ENCODE data around the gene SMIM35. TPM values are rescaled to one million over a fixed set of nuclear protein-coding genes. Genes with fewer than 3 reads are reported as not detected.
"Not testable (repeated sequence)": the region's sequence is repeated elsewhere in the genome, so short reads cannot be mapped to it uniquely, and the experiment has no call there.

The SMIM35 gene
- total RNA-seq, 2 experiments from 2014 or later = 0.45 to 0.55 TPM

DNA sequence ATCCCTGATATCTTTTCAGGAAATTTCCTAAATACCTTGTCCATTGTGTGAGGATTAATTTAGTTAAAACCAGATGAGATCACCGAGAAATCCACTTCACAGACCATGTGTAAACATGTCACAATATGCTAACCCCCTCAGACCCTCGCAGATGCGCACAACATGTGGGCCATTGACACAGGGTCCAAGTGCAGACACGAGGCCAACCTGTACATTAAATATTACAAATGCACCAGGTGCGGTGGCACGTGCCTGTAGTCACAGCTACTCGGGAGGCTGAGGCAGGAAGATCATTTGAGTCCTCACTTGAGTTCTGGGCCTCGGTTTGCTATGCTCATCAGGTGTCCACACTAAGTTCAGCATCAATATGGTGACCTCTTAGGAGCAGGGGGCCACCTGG, 19.8 kb downstream of the SMIM35 start:
- Mint-ChIP-seq H3K9me3 (no peaks in the 10 kb centered on the region), H3K27ac (no peak overlapping the region), H3K4me1 (peaks cover 11% of the 10 kb centered on the region), H3K27me3 (peaks cover 10% of the 10 kb centered on the region), H3K4me3 (no peak overlapping the region), H3K36me3 (ENCODE audit: low read depth) (no peaks in the 10 kb centered on the region)
- no peak for DNase-seq
- ChIA-PET POLR2A (no interaction called here), CTCF (no interaction called here)

DNA sequence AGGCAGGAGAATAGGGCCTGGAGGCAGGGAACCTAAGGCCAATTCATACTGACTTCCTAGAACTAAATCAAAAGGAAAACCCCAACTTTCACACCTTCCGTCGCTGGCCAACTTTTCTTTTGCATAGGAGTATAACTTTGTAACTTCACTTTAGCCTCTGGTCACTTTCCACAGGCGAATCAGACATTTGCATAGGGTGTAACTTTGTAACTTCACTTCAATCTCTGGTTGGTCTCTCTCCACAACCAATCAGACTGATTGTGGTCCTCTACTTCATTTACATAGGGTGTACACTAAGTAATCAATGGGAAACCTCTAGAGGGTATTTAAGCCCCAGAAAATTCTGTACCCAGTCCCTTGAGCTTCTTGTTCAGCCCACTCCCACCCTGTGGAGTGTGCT, 21.4 kb downstream of the SMIM35 start:
- Mint-ChIP-seq H3K36me3 (ENCODE audit: low read depth) (no peaks in the 10 kb centered on the region), H3K27ac (no peak overlapping the region), H3K9me3 (no peaks in the 10 kb centered on the region), H3K4me1 (peaks cover 11% of the 10 kb centered on the region), H3K27me3 (peaks cover 7% of the 10 kb centered on the region), H3K4me3 (no peak overlapping the region)
- ChIA-PET POLR2A (no interaction called here), CTCF (interaction anchor here (1.7 kb wide), 1 partner anchor 12 kb away, joined by 7 read pairs; no protein-coding TSS in a partner anchor)
- DNase-seq = no peak

DNA sequence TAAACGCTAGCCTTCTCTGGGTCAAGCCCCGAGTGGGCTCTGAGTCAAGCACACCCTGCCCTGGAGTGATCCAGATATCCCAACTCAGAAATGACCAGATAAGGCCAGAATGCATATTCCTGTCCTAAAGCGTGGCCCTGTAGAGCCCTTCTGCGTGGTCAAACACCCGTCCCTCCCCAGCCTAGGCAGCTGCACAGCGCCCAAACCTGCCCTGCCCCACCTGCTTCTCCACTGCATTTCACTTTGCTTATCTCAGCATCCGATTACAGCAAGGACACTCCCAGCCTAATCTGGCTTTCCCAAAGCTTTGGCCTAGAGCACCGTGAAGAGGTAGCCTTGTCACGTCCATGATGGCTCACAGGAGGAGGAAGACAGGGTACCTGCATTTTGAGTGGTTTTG, 21.8 kb downstream of the SMIM35 start:
- ChIA-PET CTCF (interaction anchor here (1.7 kb wide), 1 partner anchor 12 kb away, joined by 7 read pairs; no protein-coding TSS in a partner anchor), POLR2A (no interaction called here)
- no peak for DNase-seq
- H3K4me1 Mint-ChIP-seq = peaks cover 11% of the 10 kb centered on the region
- no peak overlapping the region for H3K4me3 Mint-ChIP-seq
- no peaks in the 10 kb centered on the region for H3K36me3 Mint-ChIP-seq (ENCODE audit: low read depth)
- peaks cover 7% of the 10 kb centered on the region for H3K27me3 Mint-ChIP-seq
- H3K27ac Mint-ChIP-seq = no peak overlapping the region
- no peaks in the 10 kb centered on the region for H3K9me3 Mint-ChIP-seq

DNA sequence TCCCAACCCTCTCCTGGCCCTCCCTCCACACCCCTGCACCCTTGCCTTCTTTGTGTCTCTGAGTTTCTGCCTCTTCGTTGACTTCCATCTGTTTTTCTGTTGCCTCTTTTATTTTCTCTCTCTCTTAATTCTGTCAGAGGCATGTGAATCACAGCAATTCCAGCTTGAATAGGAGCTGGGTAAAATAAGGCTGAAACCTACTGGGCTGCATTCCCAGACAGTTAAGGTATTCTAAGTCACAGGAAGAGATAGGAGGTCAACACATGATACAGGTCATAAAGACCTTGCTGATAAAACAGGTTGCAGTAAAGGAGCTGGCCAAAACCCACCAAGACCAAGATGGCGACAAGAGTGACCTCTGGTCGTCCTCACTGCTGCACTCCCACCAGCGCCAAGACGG, 24.1 kb downstream of the SMIM35 start:
- H3K9me3 Mint-ChIP-seq; H3K4me3 Mint-ChIP-seq; H3K27ac Mint-ChIP-seq; DNase-seq; H3K36me3 Mint-ChIP-seq (ENCODE audit: low read depth): not testable (repeated sequence)
- CTCF ChIA-PET = interaction anchor here (0.7 to 2.8 kb wide), 3 partner anchors 9 to 115 kb away, joined by 3 to 10 read pairs (median 8); no protein-coding TSS in a partner anchor
- POLR2A ChIA-PET = interaction anchor here (1.0 to 1.5 kb wide), 3 partner anchors 9 to 240 kb away, joined by 3 to 4 read pairs (median 3); no protein-coding TSS in a partner anchor
- H3K4me1 Mint-ChIP-seq = peaks cover 11% of the 10 kb centered on the region
- peaks cover 12% of the 10 kb centered on the region for H3K27me3 Mint-ChIP-seq

DNA sequence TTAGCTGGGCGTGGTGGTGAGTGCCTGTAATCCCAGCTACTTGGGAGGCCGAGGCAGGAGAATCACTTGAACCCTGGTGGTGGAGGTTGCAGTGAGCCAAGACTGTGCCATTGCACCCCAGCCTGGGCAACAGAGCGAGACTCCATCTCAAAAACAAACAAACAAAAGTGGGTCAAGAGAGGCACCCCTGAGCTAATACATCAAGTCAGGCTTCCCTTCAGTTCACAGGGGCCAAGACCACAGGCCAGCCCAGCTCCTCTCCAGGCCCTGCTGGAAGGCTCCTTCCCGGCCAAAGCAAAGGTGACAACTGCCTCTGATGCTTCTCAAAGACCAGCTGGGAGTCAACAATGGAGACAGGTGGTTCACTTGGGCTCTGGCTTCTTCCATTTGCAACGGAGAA, 24.6 kb downstream of the SMIM35 start:
- not testable (repeated sequence) for H3K36me3 Mint-ChIP-seq (ENCODE audit: low read depth); H3K9me3 Mint-ChIP-seq; DNase-seq; H3K4me3 Mint-ChIP-seq; H3K27ac Mint-ChIP-seq
- Mint-ChIP-seq H3K4me1 (peaks cover 11% of the 10 kb centered on the region), H3K27me3 (peaks cover 16% of the 10 kb centered on the region)
- CTCF ChIA-PET = interaction anchor here (0.7 to 2.8 kb wide), 3 partner anchors 9 to 115 kb away, joined by 3 to 10 read pairs (median 8); no protein-coding TSS in a partner anchor
- POLR2A ChIA-PET = interaction anchor here (1.0 to 1.5 kb wide), 4 partner anchors 9 to 240 kb away, joined by 3 to 4 read pairs (median 3); no protein-coding TSS in a partner anchor

DNA sequence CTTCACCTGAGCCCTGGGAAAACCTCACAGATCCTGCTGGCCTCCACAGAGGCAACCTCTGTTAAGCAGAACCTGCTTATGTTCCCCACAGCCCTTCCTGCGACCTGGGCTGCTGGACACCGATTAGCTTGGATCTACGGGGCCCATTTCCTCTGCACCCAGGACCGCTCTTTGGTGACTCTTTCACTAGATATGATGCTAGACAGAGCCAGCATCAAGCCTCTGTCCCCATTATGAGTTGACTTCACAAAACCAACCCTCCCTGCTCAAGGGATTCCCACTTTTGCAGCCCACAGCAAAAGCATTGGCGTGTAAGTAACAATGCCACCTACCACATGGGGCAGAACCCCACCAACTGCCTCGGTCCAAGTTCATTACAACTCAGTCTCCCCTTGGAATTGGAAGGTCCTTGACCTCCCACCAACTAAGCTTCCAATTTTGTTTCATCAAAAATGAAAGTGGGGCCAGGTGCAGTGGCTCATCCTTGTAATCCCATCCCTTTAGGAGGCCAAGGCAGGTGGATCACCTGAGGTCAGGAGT, 25.1 kb downstream of the SMIM35 start:
- no peaks in the 10 kb centered on the region for H3K9me3 Mint-ChIP-seq
- ChIA-PET POLR2A (interaction anchor here (1.0 to 1.5 kb wide), 4 partner anchors 8 to 239 kb away, joined by 3 to 4 read pairs (median 3); no protein-coding TSS in a partner anchor), CTCF (interaction anchor here (2.6 to 2.8 kb wide), 2 partner anchors 8 to 115 kb away, joined by 8 to 10 read pairs; no protein-coding TSS in a partner anchor)
- H3K4me1 Mint-ChIP-seq = peaks cover 11% of the 10 kb centered on the region
- no peak overlapping the region for H3K27ac Mint-ChIP-seq
- no peak for DNase-seq
- H3K27me3 Mint-ChIP-seq = peaks cover 21% of the 10 kb centered on the region
- no peaks in the 10 kb centered on the region for H3K36me3 Mint-ChIP-seq (ENCODE audit: low read depth)
- no peak overlapping the region for H3K4me3 Mint-ChIP-seq

DNA sequence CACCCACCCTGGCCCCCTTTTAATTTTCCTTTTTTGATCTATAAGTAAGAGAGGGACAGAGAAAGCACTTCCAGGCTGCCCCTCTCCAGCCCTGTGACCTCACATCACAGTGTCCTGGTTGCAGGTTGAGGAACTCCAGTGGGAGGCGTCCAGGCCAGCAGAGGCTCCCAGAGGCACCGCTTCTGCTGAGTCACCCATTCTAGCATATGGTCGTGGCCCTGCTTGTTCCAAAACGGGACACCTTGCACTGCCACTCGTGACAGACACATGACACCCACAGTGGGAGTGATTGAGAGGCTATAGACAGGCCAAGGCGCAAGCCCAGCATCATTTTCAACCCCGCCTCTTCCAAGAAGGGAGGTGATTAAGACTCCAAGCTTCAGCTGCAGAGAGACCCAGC, 25.9 kb downstream of the SMIM35 start:
- H3K27me3 Mint-ChIP-seq = peaks cover 24% of the 10 kb centered on the region
- ChIA-PET POLR2A (interaction anchor here (1.3 kb wide), 1 partner anchor 109 kb away, joined by 3 read pairs; no protein-coding TSS in a partner anchor), CTCF (interaction anchor here (2.6 kb wide), 1 partner anchor 114 kb away, joined by 10 read pairs; no protein-coding TSS in a partner anchor)
- DNase-seq = no peak
- H3K36me3 Mint-ChIP-seq (ENCODE audit: low read depth) = no peaks in the 10 kb centered on the region
- H3K9me3 Mint-ChIP-seq = no peaks in the 10 kb centered on the region
- H3K27ac Mint-ChIP-seq = no peak overlapping the region
- H3K4me1 Mint-ChIP-seq = peaks cover 7% of the 10 kb centered on the region
- H3K4me3 Mint-ChIP-seq = no peak overlapping the region

DNA sequence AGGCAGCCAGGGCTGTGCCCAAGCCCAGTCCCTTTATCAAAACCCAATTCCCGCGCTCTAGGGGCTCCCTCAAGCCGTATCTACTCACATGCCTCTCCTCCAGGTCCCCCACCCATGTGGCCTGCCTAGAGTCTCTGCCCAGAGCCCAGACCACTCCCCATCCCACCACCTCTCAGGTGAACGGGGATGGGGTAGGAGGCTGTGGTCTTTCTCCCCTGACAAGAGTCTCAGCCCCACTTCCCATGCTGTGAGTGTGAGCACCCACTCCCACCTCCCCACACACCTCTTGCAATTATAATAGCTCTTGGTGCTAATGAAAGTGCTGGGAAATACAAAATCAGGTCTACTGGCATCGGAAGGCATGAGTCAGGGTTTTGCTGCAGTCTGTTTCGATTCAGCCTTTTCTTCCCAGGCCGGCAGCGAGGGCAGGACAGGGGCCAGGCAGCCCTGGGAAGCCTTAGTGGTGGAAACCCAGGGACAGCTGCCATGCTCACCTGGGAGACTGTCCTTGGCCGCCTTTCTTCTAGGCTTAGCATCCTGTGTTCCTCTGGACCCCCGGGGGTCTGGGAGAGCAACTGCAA, 26.6 kb downstream of the SMIM35 start:
- Mint-ChIP-seq H3K27me3 (peaks cover 24% of the 10 kb centered on the region), H3K27ac (no peak overlapping the region), H3K36me3 (ENCODE audit: low read depth) (no peaks in the 10 kb centered on the region), H3K4me1 (peaks cover 3% of the 10 kb centered on the region), H3K4me3 (no peak overlapping the region), H3K9me3 (no peaks in the 10 kb centered on the region)
- no peak for DNase-seq
- ChIA-PET POLR2A (interaction anchor here (1.0 kb wide), 1 partner anchor 12 kb away, joined by 4 read pairs; no protein-coding TSS in a partner anchor), CTCF (interaction anchor here (1.1 to 9.8 kb wide), 2 partner anchors 111 to 251 kb away, joined by 3 to 333 read pairs; no protein-coding TSS in a partner anchor)

DNA sequence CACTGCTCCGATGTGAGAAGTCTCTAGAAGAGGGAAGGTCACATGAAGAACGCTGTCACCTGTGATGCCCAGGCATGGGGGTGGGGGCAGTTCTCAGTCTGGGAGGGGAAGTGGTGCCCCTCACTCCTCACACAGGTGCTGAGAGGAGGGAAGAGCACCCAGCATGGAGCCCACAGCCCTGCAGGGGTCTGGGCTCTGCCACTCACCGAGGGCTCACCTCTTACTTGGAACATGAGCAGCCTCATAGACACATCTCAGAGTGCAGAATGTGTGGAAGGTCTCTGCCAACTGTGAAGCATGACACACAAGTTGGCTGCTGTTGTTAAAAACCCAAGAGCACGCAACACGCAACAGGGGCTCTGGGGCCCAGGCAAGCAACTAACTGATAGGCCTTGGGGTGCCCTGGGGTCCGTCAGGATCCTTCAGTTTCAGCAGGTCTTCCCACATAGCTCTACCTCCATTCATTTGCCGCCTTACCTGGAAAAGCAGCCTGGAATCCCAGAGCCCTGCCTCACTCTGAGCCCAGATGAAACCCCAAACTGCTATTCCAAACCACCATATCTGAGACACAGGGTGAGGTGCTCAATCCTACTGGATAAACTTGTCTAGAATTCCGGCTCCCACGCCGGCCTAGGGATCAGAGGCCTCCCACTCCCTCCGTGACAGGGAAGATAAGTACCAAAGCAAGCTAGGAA, 27.4 kb downstream of the SMIM35 start:
- H3K4me1 Mint-ChIP-seq = no peaks in the 10 kb centered on the region
- DNase-seq = no peak
- POLR2A ChIA-PET = interaction anchor here (1.0 kb wide), 1 partner anchor 13 kb away, joined by 4 read pairs; no protein-coding TSS in a partner anchor
- CTCF ChIA-PET = interaction anchor here (1.1 to 9.8 kb wide), 2 partner anchors 110 to 250 kb away, joined by 3 to 333 read pairs; no protein-coding TSS in a partner anchor
- no peaks in the 10 kb centered on the region for H3K9me3 Mint-ChIP-seq
- H3K27ac Mint-ChIP-seq = no peak overlapping the region
- peaks cover 24% of the 10 kb centered on the region for H3K27me3 Mint-ChIP-seq
- H3K4me3 Mint-ChIP-seq = no peak overlapping the region
- H3K36me3 Mint-ChIP-seq (ENCODE audit: low read depth) = no peaks in the 10 kb centered on the region

DNA sequence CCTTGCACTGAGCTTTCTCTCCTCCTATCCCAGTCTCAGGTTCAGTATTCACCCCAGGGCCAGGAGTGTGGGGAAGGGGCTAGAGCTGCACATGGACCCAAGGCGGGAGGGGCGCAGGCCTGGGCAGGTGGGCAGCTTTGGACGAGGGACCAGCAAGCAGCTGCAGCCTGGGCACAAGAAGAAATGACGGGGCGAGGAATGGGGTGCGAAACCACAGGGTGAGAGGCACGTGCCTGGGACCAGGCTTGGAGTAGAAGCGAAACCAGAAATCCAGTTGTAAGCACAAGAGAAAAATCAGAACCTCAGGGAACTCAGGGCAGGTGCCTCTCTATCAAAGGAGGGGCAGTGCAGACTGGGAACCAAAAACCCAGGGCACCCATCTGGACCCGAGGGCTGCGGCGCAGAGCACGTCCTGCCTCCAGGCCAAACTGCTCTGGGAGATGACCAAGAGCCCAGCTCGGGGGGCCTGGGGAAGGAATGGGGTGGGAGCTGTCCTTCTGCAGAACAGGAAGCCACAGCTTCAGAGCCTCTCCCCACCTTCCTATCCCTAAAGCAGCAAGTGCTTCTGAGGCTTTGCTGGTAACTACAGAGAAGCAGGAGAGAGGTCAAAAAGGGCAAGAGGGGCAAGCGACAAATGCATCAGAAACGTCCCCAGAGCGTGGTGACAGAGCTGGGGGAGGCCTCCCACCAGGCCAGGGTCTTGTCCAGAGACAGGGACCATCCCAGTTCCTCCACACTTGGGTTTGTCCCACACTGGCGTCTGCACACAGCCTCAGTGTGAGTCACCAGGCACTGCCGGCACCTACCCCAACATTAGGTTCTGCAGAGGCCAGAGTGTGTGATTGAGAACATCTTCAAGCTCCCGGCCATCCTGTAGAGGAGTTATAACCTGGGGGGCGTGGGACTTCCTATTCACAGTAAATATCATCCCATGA, 28.2 kb downstream of the SMIM35 start:
- H3K27me3 Mint-ChIP-seq = peaks cover 22% of the 10 kb centered on the region
- DNase-seq = no peak
- no peak overlapping the region for H3K27ac Mint-ChIP-seq
- peaks cover under 1% of the 10 kb centered on the region for H3K4me1 Mint-ChIP-seq
- POLR2A ChIA-PET = interaction anchor here (1.0 kb wide), 1 partner anchor 13 kb away, joined by 4 read pairs; no protein-coding TSS in a partner anchor
- H3K4me3 Mint-ChIP-seq = no peak overlapping the region
- H3K36me3 Mint-ChIP-seq (ENCODE audit: low read depth) = no peaks in the 10 kb centered on the region
- no peaks in the 10 kb centered on the region for H3K9me3 Mint-ChIP-seq
- CTCF ChIA-PET = interaction anchor here (9.8 kb wide), 1 partner anchor 109 kb away, joined by 333 read pairs; no protein-coding TSS in a partner anchor

DNA sequence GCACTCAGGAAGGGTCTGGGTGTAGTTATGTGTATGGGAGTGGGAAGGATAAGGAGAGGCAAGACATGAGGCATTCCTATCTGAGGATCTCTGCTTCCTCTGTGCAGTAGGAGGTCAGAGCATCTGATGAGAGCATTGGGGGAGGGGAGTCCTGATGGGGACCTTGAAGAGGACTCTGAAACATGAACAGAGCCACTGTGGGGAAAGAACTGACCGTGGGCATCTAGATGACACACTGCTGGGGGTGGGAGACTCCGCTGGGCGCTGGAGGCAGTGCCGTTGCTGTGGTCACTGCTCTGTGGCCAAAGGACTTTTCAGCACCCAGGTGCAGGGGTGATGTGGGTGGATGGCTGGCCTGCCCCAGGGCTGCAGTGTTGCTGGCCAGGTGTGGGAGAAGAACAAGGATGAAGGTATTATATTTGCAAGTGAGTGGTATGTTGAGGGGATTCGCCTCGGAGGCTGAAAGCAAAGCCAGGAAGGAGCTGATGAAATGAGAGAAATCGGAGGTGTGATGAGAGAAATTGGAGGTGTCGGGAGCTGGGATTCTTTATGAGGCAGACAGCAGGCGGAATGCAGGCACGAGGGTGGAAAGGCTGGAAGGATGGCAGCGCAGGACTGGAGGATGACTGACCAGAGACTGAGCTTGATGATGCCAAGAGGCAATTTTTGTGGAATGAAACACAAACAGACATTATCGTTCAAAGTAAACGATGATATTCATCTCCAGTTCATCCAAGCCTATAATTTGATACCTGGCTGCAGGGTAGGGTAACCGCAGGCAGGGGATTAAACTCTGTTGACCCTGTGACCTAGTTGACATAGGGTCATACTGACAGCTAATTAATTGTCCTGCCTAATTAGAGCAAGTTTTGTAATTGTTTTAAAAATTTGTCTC, 29.3 kb downstream of the SMIM35 start:
- Mint-ChIP-seq H3K4me3 (no peak overlapping the region), H3K27ac (no peak overlapping the region), H3K4me1 (peaks cover 12% of the 10 kb centered on the region), H3K9me3 (no peaks in the 10 kb centered on the region), H3K36me3 (ENCODE audit: low read depth) (no peaks in the 10 kb centered on the region), H3K27me3 (peaks cover 17% of the 10 kb centered on the region)
- ChIA-PET CTCF (interaction anchor here (9.8 kb wide), 1 partner anchor 108 kb away, joined by 333 read pairs; no protein-coding TSS in a partner anchor), POLR2A (no interaction called here)
- DNase-seq = no peak
